T follicular helper cell (primary cell): ENCODE results near the gene RNASEH2A.

ENCODE experiments used
- DNase-seq: peaks from one replicate; pipeline ENCODE4 v3.0.0-alpha.2; 2020; ENCODE audit warnings: low read depth

RNASEH2A gene

DNA sequence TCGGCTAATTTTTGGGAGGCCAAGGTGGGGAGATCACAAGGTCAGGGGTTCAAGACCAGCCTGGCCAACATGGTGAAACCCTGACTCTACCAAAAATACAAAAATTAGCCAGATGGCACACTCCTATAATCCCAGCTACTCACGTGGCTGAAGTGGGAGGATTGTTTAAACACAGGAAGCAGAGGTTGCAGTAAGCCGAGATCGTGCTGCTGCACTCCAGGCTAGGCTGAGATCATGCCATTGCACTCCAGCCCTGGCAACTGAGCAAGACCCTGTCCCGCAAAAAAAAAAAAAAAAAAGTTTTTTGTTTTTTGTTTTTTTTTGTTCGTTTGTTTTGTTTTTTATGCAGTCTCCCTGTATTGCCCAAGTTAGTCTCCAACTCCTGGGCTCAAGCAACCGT is 53.2 kb downstream of the RNASEH2A start:
- DNase-seq, result no peak
